SK-N-SH (cell line): Measurements from ENCODE around the gene UBL7. TPM values are rescaled to one million over a fixed set of nuclear protein-coding genes. Genes with fewer than 3 reads are reported as not detected.

ENCODE experiments used
- CTCF ChIA-PET: fragments of 300-600, 350-600 bp; formaldehyde crosslinking; extraction: SDS; loops from one replicate; lab custom pipeline; 2021; lab: Yijun Ruan, JAX
- POLR2A ChIA-PET: fragments of 350-600 bp; sonication (Branson Sonifier 250); formaldehyde crosslinking; extraction: SDS; loops from one replicate; lab custom pipeline; 2020; ENCODE audit warnings: antibody characterized with exemption, inconsistent platforms; lab: Yijun Ruan, JAX
- DNase-seq: peaks from one replicate; pipeline ENCODE4 v3.0.0; 2012
- H2AFZ ChIP-seq: fragments of 200-600 bp; sonication (generic); 2 replicates; pipeline ENCODE4 v1.8.1; 2016; ENCODE audit warnings: antibody characterized with exemption, mild to moderate bottlenecking, low read depth
- H3F3A ChIP-seq: fragments of 200-600 bp; sonication (generic); replicated peaks from 2 replicates; pipeline ENCODE3; 2016; ENCODE audit warnings: antibody characterized with exemption, mild to moderate bottlenecking; ENCODE audit not compliant: insufficient read depth
- H3K27ac ChIP-seq, 2 experiments: fragments of 200-500 bp in 1 of 2; fragments of 200-600 bp in 1 of 2; sonication (Bioruptor generic) in 1 of 2; sonication (generic), shearing (Covaris generic) in 1 of 2; 2 replicates each; pipeline versions ENCODE4 v1.5.1 to v1.6.1; 2014 to 2016; ENCODE audit warnings: low read depth in 2 of 2, inconsistent platforms in 1 of 2, low read length in 1 of 2, mild to moderate bottlenecking in 1 of 2, mixed read lengths in 1 of 2
- H3K27me3 ChIP-seq: fragments of 200-600 bp; sonication (generic), shearing (Covaris generic); 2 replicates; pipeline ENCODE4 v1.6.1; 2016; ENCODE audit warnings: mixed run types; ENCODE audit not compliant: insufficient read depth
- H3K36me3 ChIP-seq, 2 experiments: fragments of 200-500 bp in 1 of 2; fragments of 200-600 bp in 1 of 2; sonication (Bioruptor generic) in 1 of 2; sonication (generic) in 1 of 2; replicated peaks in 1 of 2; 2 replicates each; pipeline versions ENCODE3 to v1.5.1; 2014 to 2016; ENCODE audit warnings: low read length in 1 of 2, mild to moderate bottlenecking in 1 of 2; ENCODE audit not compliant: insufficient read depth in 2 of 2, control insufficient read depth in 1 of 2
- H3K4me1 ChIP-seq, 2 experiments: fragments of 200-500 bp in 1 of 2; fragments of 200-600 bp in 1 of 2; sonication (Bioruptor generic) in 1 of 2; sonication (generic), shearing (Covaris generic) in 1 of 2; 2 replicates each; pipeline versions ENCODE4 v1.5.1 to v1.6.1; 2014 to 2016; ENCODE audit warnings: low read depth in 1 of 2, low read length in 1 of 2, mixed run types in 1 of 2; ENCODE audit not compliant: insufficient read depth in 2 of 2, control insufficient read depth in 1 of 2
- H3K4me2 ChIP-seq: fragments of 200-600 bp; sonication (generic), shearing (Covaris generic); 2 replicates; pipeline ENCODE4 v1.6.1; 2017; ENCODE audit warnings: mixed run types
- H3K4me3 ChIP-seq, 2 experiments: fragments of 200-500 bp in 1 of 2; fragments of 200-600 bp in 1 of 2; sonication (Bioruptor generic) in 1 of 2; sonication (generic), shearing (Covaris generic) in 1 of 2; 2 replicates each; pipeline versions ENCODE4 v1.5.1 to v1.8.1; 2014 to 2016; ENCODE audit warnings: low read depth in 2 of 2, inconsistent platforms in 1 of 2, low read length in 1 of 2, mild to moderate bottlenecking in 1 of 2, mixed read lengths in 1 of 2, moderate library complexity in 1 of 2
- H3K79me2 ChIP-seq: fragments of 200-600 bp; sonication (generic); 2 replicates; pipeline ENCODE4 v1.8.1; 2017; ENCODE audit warnings: mild to moderate bottlenecking; ENCODE audit not compliant: insufficient read depth
- H3K9ac ChIP-seq: fragments of 200-600 bp; sonication (generic); 2 replicates; pipeline ENCODE4 v1.6.1; 2017; ENCODE audit warnings: mixed run types
- H3K9me2 ChIP-seq: fragments of 200-600 bp; sonication (generic); 2 replicates; pipeline ENCODE4 v1.6.1; 2017; ENCODE audit warnings: mixed run types
- H3K9me3 ChIP-seq: fragments of 200-600 bp; sonication (generic); 2 replicates; pipeline ENCODE4 v1.6.1; 2017; ENCODE audit warnings: mixed run types, mild to moderate bottlenecking, moderate library complexity
- H4K20me1 ChIP-seq: fragments of 200-600 bp; sonication (generic); 2 replicates; pipeline ENCODE4 v1.6.1; 2017; ENCODE audit warnings: mild to moderate bottlenecking, mixed run types; ENCODE audit not compliant: insufficient read depth
- CHD2 ChIP-seq: fragments of 150-350 bp; IDR thresholded peaks from 2 replicates; pipeline ENCODE4 v1.6.1; 2018; ENCODE audit warnings: low read length; ENCODE audit not compliant: partially characterized antibody
- FOSL2 ChIP-seq: IDR thresholded peaks from 2 replicates; pipeline ENCODE4 v1.4.0; 2012; ENCODE audit warnings: low read depth, mild to moderate bottlenecking, moderate library complexity, borderline replicate concordance
- FOXM1 ChIP-seq: IDR thresholded peaks from 2 replicates; pipeline ENCODE4 v1.4.0; 2012; ENCODE audit warnings: low read depth, mild to moderate bottlenecking
- GATA2 ChIP-seq: sonication (generic); formaldehyde crosslinking; IDR thresholded peaks from 2 replicates; pipeline ENCODE4 v1.5.0; 2020; ENCODE audit warnings: mild to moderate bottlenecking, missing genetic modification reagents
- IRF3 ChIP-seq: fragments of 150-350 bp; IDR thresholded peaks from 2 replicates; pipeline ENCODE4 v1.6.1; 2016; ENCODE audit warnings: mild to moderate bottlenecking, low read depth, low read length
- JUND ChIP-seq: IDR thresholded peaks from 2 replicates; pipeline ENCODE4 v1.4.0; 2012
- MXI1 ChIP-seq: IDR thresholded peaks from 2 replicates; pipeline ENCODE4 v1.6.1; 2012; ENCODE audit warnings: mild to moderate bottlenecking, low read depth, low read length, improper control_type of control experiment
- NFIC ChIP-seq: IDR thresholded peaks from 2 replicates; pipeline ENCODE4 v1.4.0; 2012; ENCODE audit warnings: borderline replicate concordance
- PBX3 ChIP-seq: IDR thresholded peaks from 2 replicates; pipeline ENCODE4; 2012
- SIN3A ChIP-seq: IDR thresholded peaks from 2 replicates; pipeline ENCODE4 v1.6.1; 2012; ENCODE audit warnings: low read depth, mild to moderate bottlenecking, low read length, moderate library complexity, borderline replicate concordance
- TAF1 ChIP-seq: IDR thresholded peaks from 2 replicates; pipeline ENCODE4 v1.6.1; 2012; ENCODE audit warnings: low read depth, mild to moderate bottlenecking, low read length, moderate library complexity, borderline replicate concordance
- TCF12 ChIP-seq: IDR thresholded peaks from 2 replicates; pipeline ENCODE4 v1.4.0; 2012
- WGBS: methylation state at CpG from one replicate; pipeline ENCODE4 v1.1.6; 2017; ENCODE audit warnings: low lambda C conversion rate; 5-methylcytosine and 5-hydroxymethylcytosine counted together
- polyA plus RNA-seq, 3 experiments: library from polyadenylated mRNA; depleted of rRNA; stranded (reverse); fragments of >200 nt; gene quantifications; 2 replicates each; pipeline ENCODE4 v1.2.3, GENCODE V29; 2012
- TF ChIP-seq, protein P1 (sequence below): IDR thresholded peaks from 2 replicates; pipeline ENCODE4 v1.4.0; 2012; ENCODE audit warnings: low read depth, borderline replicate concordance
- TF ChIP-seq, protein P2 (sequence below): IDR thresholded peaks from 2 replicates; pipeline ENCODE4 v1.6.1; 2012; ENCODE audit warnings: mild to moderate bottlenecking, low read depth, low read length, moderate library complexity

UBL7 gene
- polyA plus RNA-seq, 1 of the 3 experiments (the other 2 are of a cell fraction), result 81.1 TPM

GRCh38 chr15:74442604-74443003 lies 18.4 kb downstream of the UBL7 start:
- Histone ChIP-seq H4K20me1 (no peaks in the 10 kb centered on the region), H3F3A (no peaks in the 10 kb centered on the region), H3K79me2 (no peaks in the 10 kb centered on the region), H3K9ac (no peak overlapping the region), H3K36me3 (peaks cover 19 to 30% of the 10 kb centered on the region in 2 experiments), H3K4me2 (no peak overlapping the region), H3K9me2 (no peaks in the 10 kb centered on the region), H3K9me3 (no peaks in the 10 kb centered on the region), H3K27me3 (no peaks in the 10 kb centered on the region), H3K27ac (no peak overlapping the region), H2AFZ (no peak overlapping the region), H3K4me3 (no peak overlapping the region), H3K4me1 (peaks cover 0 to 7% of the 10 kb centered on the region in 2 experiments; a peak in 1 of 4 replicates)
- no peak for DNase-seq
- 76% methylated on average over 3 of the region's 3 CpGs for WGBS
- ChIA-PET CTCF (interaction anchor here (0.6 to 36.5 kb wide), 7 partner anchors 9 to 327 kb away, joined by 3 to 779 read pairs (median 4); partner anchors contain the start of genes CYP11A1 and SEMA7A), POLR2A (interaction anchor here (0.6 to 1.9 kb wide), 6 partner anchors 11 to 188 kb away, joined by 3 to 7 read pairs (median 4); partner anchors contain the start of gene UBL7)
- no peak for TF ChIP-seq FOSL2
- no peak for TF ChIP-seq NFIC
- no peak for TF ChIP-seq TAF1
- TF ChIP-seq, protein P1, sequence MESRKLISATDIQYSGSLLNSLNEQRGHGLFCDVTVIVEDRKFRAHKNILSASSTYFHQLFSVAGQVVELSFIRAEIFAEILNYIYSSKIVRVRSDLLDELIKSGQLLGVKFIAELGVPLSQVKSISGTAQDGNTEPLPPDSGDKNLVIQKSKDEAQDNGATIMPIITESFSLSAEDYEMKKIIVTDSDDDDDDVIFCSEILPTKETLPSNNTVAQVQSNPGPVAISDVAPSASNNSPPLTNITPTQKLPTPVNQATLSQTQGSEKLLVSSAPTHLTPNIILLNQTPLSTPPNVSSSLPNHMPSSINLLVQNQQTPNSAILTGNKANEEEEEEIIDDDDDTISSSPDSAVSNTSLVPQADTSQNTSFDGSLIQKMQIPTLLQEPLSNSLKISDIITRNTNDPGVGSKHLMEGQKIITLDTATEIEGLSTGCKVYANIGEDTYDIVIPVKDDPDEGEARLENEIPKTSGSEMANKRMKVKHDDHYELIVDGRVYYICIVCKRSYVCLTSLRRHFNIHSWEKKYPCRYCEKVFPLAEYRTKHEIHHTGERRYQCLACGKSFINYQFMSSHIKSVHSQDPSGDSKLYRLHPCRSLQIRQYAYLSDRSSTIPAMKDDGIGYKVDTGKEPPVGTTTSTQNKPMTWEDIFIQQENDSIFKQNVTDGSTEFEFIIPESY, result no peak
- TF ChIP-seq MXI1, result no peak
- no peak for TF ChIP-seq TCF12
- TF ChIP-seq CHD2, result no peak
- TF ChIP-seq, protein P2, sequence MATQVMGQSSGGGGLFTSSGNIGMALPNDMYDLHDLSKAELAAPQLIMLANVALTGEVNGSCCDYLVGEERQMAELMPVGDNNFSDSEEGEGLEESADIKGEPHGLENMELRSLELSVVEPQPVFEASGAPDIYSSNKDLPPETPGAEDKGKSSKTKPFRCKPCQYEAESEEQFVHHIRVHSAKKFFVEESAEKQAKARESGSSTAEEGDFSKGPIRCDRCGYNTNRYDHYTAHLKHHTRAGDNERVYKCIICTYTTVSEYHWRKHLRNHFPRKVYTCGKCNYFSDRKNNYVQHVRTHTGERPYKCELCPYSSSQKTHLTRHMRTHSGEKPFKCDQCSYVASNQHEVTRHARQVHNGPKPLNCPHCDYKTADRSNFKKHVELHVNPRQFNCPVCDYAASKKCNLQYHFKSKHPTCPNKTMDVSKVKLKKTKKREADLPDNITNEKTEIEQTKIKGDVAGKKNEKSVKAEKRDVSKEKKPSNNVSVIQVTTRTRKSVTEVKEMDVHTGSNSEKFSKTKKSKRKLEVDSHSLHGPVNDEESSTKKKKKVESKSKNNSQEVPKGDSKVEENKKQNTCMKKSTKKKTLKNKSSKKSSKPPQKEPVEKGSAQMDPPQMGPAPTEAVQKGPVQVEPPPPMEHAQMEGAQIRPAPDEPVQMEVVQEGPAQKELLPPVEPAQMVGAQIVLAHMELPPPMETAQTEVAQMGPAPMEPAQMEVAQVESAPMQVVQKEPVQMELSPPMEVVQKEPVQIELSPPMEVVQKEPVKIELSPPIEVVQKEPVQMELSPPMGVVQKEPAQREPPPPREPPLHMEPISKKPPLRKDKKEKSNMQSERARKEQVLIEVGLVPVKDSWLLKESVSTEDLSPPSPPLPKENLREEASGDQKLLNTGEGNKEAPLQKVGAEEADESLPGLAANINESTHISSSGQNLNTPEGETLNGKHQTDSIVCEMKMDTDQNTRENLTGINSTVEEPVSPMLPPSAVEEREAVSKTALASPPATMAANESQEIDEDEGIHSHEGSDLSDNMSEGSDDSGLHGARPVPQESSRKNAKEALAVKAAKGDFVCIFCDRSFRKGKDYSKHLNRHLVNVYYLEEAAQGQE, result no peak
- TF ChIP-seq FOXM1, result no peak
- no peak for TF ChIP-seq JUND
- no peak for TF ChIP-seq IRF3
- no peak for TF ChIP-seq PBX3
- TF ChIP-seq SIN3A, result no peak
- no peak for TF ChIP-seq GATA2
